Measurements from ENCODE around the gene TDP1. TPM values are rescaled to one million over a fixed set of nuclear protein-coding genes. Genes with fewer than 3 reads are reported as not detected.
"Not testable (repeated sequence)": the region's sequence is repeated elsewhere in the genome, so short reads cannot be mapped to it uniquely, and the experiment has no call there.

Gene TDP1
- total and polyA plus RNA-seq, 3 donors from 2014 or later: 37.0 to 55.2 (median 43.1) TPM

DNA sequence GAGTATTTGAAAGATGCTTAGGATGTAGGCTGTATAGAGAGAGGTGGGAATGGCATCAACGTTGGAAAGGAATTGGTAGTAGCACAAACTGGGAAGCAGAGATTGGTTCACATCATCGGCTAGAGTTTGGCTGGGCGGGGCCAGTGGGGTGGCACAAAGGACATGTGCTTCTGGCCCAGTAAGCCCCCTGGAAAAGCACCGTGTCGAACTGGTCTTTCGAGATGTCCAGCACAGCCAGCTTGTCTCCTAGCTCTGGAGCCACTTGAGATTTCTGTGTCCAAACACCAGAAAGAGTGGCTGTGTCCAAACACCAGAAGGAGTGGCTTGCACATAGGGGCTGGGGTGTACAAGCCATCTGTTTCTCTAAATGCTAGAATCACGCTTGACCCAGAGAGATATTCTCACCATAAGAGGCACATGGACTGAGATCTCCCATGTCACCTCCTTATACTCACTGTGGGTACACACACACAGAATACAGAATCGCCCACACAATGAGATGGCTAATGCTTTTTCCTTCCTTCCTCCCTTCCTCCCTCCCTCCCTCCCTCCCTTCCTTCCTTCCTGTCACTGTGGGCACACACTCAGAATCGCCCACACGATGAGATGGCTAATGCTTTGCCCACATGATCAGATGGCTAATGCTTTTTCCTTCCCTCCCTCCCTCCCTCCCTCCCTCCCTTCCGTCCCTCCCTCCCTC, 64.2 kb downstream of the TDP1 start:
- H3K9me3 ChIP-seq: no peaks in the 10 kb centered on the region
- intact Hi-C loops (cut with DNase I; ENCODE audit: low total_unique reads): no loop called here
- TF ChIP-seq, protein P1, sequence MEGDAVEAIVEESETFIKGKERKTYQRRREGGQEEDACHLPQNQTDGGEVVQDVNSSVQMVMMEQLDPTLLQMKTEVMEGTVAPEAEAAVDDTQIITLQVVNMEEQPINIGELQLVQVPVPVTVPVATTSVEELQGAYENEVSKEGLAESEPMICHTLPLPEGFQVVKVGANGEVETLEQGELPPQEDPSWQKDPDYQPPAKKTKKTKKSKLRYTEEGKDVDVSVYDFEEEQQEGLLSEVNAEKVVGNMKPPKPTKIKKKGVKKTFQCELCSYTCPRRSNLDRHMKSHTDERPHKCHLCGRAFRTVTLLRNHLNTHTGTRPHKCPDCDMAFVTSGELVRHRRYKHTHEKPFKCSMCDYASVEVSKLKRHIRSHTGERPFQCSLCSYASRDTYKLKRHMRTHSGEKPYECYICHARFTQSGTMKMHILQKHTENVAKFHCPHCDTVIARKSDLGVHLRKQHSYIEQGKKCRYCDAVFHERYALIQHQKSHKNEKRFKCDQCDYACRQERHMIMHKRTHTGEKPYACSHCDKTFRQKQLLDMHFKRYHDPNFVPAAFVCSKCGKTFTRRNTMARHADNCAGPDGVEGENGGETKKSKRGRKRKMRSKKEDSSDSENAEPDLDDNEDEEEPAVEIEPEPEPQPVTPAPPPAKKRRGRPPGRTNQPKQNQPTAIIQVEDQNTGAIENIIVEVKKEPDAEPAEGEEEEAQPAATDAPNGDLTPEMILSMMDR (IDR thresholded peaks at IDR 0.05): no peak
- TF ChIP-seq POLR2A (IDR thresholded peaks at IDR 0.05): no peak
- H3K36me3 ChIP-seq (ENCODE audit: low read depth, missing control alignments): no peaks in the 10 kb centered on the region
- WGBS, 2 donors: 89 to 92% methylated on average over 10 to 11 of the region's 11 CpGs
- no peak overlapping the region for H3K4me3 ChIP-seq
- H3K27me3 ChIP-seq: no peaks in the 10 kb centered on the region
- DNase-seq: no peak
- peaks cover 22% of the 10 kb centered on the region for H3K4me1 ChIP-seq
- H3K27ac ChIP-seq: no peak overlapping the region

DNA sequence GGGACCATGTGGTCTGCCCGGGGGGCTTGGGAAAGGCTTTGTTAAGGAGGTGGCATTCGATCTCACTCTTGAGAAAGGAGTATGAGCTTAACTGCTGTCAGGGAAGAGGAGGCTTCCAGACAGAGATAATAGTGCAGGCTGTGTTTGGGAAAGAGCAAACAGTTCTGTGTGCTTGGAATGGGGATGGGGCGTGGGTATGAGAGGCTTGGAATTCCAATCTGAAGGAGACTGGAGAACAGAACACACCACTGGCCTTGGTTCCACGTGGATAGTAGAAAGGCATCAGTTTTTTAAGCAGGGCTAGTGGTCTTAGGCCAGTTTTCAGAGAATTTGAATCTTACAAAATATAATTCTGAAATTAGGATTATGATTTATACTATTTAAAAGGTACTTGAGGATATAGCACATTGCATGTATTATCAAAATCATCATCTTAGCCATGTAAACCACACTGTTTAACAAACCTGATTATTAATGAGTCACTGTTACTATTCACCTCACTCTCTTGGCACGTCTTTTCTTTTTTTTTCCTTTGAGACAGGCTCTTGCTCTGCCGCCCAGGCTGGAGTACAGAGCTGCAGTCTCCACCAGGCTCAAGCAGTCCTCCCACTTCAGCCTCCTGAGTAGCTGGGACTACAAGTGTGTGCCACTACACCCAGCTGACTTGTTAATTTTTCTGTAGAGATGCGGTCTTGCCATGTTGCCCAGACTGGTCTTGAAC, 67.6 kb downstream of the TDP1 start:
- intact Hi-C loops (cut with DNase I; ENCODE audit: low total_unique reads): no loop called here
- no peaks in the 10 kb centered on the region for H3K36me3 ChIP-seq (ENCODE audit: low read depth, missing control alignments)
- DNase-seq: peak; percentile 44
- no peak for TF ChIP-seq POLR2A (IDR thresholded peaks at IDR 0.05)
- TF ChIP-seq, protein P1 (IDR thresholded peaks at IDR 0.05): no peak
- H3K4me3 ChIP-seq: no peak overlapping the region
- peaks cover 33% of the 10 kb centered on the region for H3K4me1 ChIP-seq
- H3K27ac ChIP-seq: peak overlapping the region; percentile 59 to 71
- H3K27me3 ChIP-seq: no peaks in the 10 kb centered on the region
- H3K9me3 ChIP-seq: no peaks in the 10 kb centered on the region
- 62 to 63% methylated on average over 7 of the region's 7 CpGs for WGBS, 2 donors

DNA sequence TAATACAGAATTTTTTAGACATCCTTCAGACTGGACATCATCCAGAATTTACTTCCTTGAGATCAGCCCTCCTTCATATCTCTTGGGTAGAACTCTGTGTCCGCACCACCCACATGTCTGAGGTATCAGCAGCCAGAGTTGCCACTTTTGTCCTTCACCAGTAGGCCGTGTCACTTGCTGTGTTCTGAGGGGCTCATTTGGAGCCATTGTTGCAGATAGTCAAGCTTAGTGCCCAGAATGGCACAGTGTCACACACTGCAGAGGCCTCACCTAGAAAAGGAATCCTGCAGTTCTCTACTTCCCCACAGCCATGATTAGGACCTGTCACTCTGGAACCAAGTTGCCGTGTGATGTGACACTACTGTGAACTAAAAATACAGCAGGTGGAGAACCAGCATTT, 69.2 kb downstream of the TDP1 start:
- WGBS, 2 donors: 61 to 65% methylated on average over 3 of the region's 3 CpGs
- DNase-seq: peak; percentile 81
- Histone ChIP-seq H3K9me3 (no peaks in the 10 kb centered on the region), H3K27ac (peak overlapping the region; percentile 59 to 73), H3K36me3 (ENCODE audit: low read depth, missing control alignments) (no peaks in the 10 kb centered on the region), H3K4me3 (no peak overlapping the region), H3K27me3 (no peaks in the 10 kb centered on the region), H3K4me1 (peaks cover 33% of the 10 kb centered on the region)
- TF ChIP-seq, protein P1 (IDR thresholded peaks at IDR 0.05): no peak
- intact Hi-C loops (cut with DNase I; ENCODE audit: low total_unique reads): no loop called here

DNA sequence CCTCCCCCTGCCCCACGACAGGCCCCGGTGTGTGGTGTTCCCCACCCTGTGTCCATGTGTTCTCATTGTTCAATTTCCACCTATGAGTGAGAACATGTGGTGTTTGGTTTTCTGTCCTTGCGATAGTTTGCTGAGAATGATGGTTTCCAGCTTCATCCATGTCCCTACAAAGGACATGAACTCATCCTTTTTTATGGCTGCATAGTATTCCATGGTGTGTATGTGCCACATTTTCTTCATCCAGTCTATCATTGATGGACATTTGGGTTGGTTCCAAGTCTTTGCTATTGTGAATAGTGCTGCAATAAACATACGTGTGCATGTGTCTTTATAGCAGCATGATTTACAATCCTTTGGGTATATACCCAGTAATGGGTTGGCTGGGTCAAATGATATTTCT, 70.9 kb downstream of the TDP1 start:
- H3K36me3 ChIP-seq (ENCODE audit: low read depth, missing control alignments); intact Hi-C loops (cut with DNase I; ENCODE audit: low total_unique reads): not testable (repeated sequence)

GRCh38 chr14:90027842-90028241, 72.1 kb downstream of the TDP1 start:
- Histone ChIP-seq H3K9me3 (no peaks in the 10 kb centered on the region), H3K4me1 (peaks cover 31% of the 10 kb centered on the region), H3K4me3 (no peak overlapping the region), H3K27me3 (no peaks in the 10 kb centered on the region), H3K27ac (peak overlapping the region; percentile 44 to 59), H3K36me3 (ENCODE audit: low read depth, missing control alignments) (no peaks in the 10 kb centered on the region)
- WGBS, 2 donors: 33 to 50% methylated on average over 1 of the region's 1 CpG
- DNase-seq: no peak
- TF ChIP-seq POLR2A (IDR thresholded peaks at IDR 0.05): no peak
- TF ChIP-seq, protein P1 (IDR thresholded peaks at IDR 0.05): no peak
- intact Hi-C loops (cut with DNase I; ENCODE audit: low total_unique reads): no loop called here

More for the DNA sequence above, 70.9 kb downstream of the TDP1 start:
- Histone ChIP-seq H3K4me1 (peaks cover 33% of the 10 kb centered on the region), H3K27ac (peak overlapping the region in 1 of 2 donors; percentile 61)
- 98 to 100% methylated on average over 4 of the region's 4 CpGs for WGBS, 2 donors
- DNase-seq, H3K4me3 ChIP-seq, H3K27me3 ChIP-seq, H3K9me3 ChIP-seq: not testable (repeated sequence)
